Stimulated activated naive CD4-positive, alpha-beta T cell treated with Interleukin-2 at 50 U/mL for 16 hours (primary cell): ENCODE data around the gene INHBA.
A peak's percentile ranks its signal among the peaks of the same experiment; 100 is the strongest.

ENCODE experiments used
- DNase-seq: peaks from one replicate; lab custom pipeline; 2025; lab: John Stamatoyannopoulos, UW

INHBA gene

DNA sequence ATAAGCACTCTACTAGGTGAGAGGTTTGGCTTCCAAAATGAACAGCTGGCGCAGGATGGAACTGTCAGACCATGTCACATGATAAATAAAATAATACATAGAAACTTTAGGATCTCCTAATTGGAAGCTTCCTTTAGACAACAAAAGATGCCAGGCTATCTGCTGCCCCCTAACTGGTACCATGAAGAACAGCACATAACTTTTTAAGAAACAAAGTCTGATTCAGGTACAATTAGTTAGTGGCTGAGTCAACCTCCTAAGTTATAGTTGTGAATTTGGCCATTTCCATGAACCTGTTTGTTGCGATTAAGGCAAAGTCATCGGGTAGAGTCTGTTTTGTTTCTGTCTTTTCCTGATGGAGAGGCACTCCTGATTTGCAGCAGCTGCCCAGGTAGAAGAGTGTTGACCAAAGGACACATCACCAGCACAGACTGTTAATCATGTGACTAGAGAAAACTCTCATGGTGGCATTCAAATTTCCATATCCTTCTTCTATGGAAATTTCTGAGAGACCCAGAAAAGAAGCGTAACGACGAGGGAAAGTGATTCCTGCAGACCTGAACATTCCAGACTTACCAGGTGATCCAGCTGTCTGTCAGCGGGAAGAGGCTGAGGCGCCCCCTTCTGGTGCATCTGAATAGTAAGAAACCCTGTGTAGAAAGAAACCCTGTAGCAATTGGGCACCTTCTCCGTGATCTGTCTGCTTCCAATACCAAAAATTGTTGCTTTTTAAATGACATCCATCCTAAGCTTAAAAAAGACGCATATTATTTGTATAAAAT lies 8.6 kb upstream of the INHBA start:
- no peak for DNase-seq

GRCh38 chr7:41710838-41711237 lies 7.9 kb upstream of the INHBA start:
- DNase-seq = no peak

GRCh38 chr7:41709621-41710020 lies 6.7 kb upstream of the INHBA start:
- no peak for DNase-seq

GRCh38 chr7:41708581-41709358 lies 5.9 kb upstream of the INHBA start:
- DNase-seq = no peak

DNA sequence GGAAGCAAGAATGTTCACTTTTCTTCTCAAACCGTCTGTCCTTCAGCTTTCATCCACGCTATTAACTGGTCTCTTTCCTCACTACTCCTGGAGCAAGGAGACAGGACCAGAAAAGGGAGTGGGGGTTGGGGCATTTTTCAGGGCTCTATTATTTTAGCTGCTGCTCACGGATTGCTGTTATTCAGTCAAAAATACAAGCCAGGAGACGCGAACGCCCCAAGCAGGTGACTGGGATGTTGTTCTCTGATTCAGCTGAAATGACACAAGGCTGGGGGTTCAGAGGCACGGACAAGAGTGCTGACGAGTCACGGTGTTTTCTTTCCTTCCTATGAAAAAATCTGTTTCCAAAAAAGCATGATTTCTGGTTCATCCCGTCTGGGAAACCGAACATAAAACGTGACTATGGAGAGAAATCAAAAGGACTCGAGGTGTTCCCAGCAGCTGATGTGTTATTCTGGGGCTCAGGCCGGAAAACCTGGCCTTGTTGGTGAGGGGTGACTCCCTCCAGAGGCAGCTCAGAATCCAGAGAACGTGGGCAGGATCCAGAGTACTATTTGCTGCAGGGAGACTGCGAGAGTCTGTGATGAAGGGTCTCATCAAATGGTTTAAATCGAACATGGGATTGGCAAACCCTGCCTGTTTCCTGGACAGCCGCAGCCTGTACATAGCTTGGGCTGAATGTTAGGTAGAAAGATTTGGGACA lies 3.5 kb upstream of the INHBA start:
- no peak for DNase-seq

- peak; percentile 9 for DNase-seq
Observed at GRCh38 chr7:41705109-41705901, 2.4 kb upstream of the INHBA start.

- DNase-seq = no peak
Observed at GRCh38 chr7:41701068-41701941, 1.6 kb downstream of the INHBA start.

DNA sequence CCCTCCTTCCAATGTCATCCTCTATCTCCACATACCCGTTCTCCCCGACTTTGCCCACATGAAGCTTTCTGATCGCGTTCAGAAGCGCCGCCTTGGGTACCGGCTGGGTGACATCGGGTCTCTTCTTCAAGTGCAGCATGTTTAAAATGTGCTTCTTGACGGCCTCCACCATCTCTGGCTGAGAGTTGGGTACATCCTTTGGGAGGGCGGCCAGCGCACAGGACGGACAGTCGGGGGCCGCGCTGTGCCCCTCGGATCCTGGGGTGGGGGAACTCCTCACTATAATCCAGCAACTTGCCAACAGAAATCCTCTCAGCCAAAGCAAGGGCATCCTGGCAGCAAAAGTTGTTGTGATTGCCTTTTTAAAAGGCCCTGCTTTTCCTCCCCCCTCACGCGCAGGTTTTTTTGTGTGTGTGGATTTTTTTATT lies 2.8 kb downstream of the INHBA start:
- no peak for DNase-seq

DNA sequence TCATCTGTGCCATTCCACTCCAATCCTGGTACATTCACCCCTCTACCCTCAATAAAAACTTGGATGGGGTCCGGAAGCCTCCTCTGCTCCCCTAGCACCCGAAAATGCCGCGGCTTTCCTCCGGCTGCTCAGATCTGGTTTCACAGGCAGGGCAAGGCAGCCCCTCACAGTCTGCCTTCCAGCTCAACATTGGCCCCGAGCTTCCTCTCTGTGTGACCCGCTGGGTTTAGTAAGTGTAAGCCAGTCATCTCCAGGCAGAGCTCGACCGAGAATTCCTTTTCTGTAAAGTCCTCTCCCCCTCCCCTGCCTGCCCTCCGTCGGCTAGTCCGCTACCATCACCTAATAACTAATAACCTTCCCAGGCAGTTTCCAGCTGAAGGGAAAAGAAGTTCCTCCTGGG lies 3.4 kb downstream of the INHBA start:
- DNase-seq = no peak

GRCh38 chr7:41698726-41699125 lies 4.2 kb downstream of the INHBA start:
- no peak for DNase-seq

- DNase-seq = no peak
Observed at GRCh38 chr7:41698114-41698513, 4.8 kb downstream of the INHBA start.

DNA sequence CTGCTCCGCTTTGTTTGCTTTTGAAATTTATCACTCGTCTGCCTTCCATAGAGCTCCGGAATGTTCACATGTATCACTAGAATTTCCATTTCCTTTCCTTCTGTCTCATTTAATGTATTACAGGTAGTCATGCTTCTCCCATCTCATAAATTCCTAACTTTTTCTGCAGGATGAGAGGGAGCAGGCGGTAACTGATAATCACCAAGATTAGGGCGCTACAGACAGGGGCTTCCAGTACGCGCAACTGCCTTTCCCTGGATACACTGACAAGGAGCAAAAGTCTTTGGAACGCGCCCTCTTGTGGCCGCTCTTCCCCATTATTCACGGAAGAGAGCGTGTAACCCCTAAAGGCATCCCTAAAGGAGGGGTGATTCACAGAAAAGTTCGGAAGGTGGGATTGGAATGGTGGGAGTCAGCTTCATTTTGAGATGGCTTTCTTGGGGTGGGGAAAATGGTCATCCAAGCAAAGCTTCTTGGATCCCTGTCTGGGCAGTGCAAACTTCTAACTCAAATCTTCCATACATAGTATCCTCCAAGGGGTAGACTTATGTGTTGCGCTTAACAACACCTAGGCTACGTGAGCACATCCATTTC lies 6.5 kb downstream of the INHBA start:
- DNase-seq = no peak

DNA sequence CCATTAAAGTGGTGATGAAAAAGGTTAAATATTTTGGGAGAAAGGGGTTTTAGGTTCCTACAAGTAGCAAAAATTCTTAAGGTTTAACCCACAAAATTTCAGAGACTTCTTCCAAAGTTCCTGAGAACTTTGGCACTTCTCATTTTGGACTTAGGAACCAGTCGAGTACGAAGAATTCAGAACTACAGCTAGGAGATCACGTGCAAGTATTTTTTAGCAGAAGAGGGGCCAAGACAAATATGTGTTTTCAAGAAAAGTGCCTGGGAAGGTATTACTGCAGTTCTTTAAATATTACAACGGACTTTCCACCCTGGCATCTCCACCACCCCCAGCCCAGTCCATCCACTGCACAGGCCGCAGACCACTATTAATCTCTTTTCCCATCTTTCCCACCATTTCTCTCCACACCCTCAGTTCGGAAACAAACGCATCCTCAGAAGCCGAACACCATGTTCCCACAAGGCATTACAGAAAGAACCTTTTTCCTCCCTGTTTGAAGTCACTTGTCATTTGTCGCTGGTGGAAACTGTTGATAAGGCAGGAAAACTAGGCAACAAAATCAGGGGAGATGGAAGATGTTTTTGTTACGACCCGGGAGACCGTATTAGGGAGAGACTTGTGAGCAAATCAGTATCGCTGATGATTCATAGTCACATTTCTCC lies 7.1 kb downstream of the INHBA start:
- no peak for DNase-seq

GRCh38 chr7:41694495-41694894 lies 8.4 kb downstream of the INHBA start:
- DNase-seq = no peak

- no peak for DNase-seq
Observed at GRCh38 chr7:41693150-41693997, 9.5 kb downstream of the INHBA start.

GRCh38 chr7:41692251-41692650 lies 10.6 kb downstream of the INHBA start:
- DNase-seq = no peak

GRCh38 chr7:41691286-41692190 lies 11.4 kb downstream of the INHBA start:
- no peak for DNase-seq

- no peak for DNase-seq
Observed at GRCh38 chr7:41689815-41690214, 13.1 kb downstream of the INHBA start.
